Body of pancreas (tissue), 4 donors: ENCODE measurements around the gene ENPP1. TPM values are rescaled to one million over a fixed set of nuclear protein-coding genes. Genes with fewer than 3 reads are reported as not detected.
A peak's percentile ranks its signal among the peaks of the same experiment; 100 is the strongest.
"Not testable (repeated sequence)": the region's sequence is repeated elsewhere in the genome, so short reads cannot be mapped to it uniquely, and the experiment has no call there.

Source experiments
- ATAC-seq: fragments of 150-250 bp; one replicate; pipeline ENCODE4 v1.9.1; 2016
- DNase-seq, 4 donors: peaks; one replicate each; pipeline ENCODE4 v3.0.0-alpha.2; 2019
- H3K27ac ChIP-seq, 4 donors: fragments of 200-600 bp; sonication (generic); 1 replicate in 3 of 4; 2 replicates in 1 of 4; pipeline versions ENCODE4 v1.5.1 to v1.6.1; 2016 to 2019; ENCODE audit warnings: mild to moderate bottlenecking in 1 of 4, mixed read lengths in 1 of 4, moderate library complexity in 1 of 4
- H3K27me3 ChIP-seq, 2 donors: fragments of 200-600 bp; sonication (generic); one replicate each; pipeline ENCODE4 v1.6.0; 2016; ENCODE audit warnings: mild to moderate bottlenecking in 1 of 2
- H3K36me3 ChIP-seq, 2 donors: fragments of 200-600 bp; sonication (generic); replicated peaks in 1 of 2; 2 replicates each; pipeline ENCODE4 v1.5.1; 2016; ENCODE audit warnings: low read depth in 2 of 2; ENCODE audit not compliant: insufficient read depth in 1 of 2
- H3K4me1 ChIP-seq: fragments of 200-600 bp; sonication (generic); one replicate; pipeline ENCODE4 v1.6.0; 2016
- H3K4me3 ChIP-seq, 2 donors: fragments of 200-600 bp; sonication (generic); 1 replicate in 1 of 2; 2 replicates in 1 of 2; pipeline ENCODE4 v1.5.1; 2016 to 2019
- H3K9me3 ChIP-seq, 3 donors: fragments of 200-600 bp; sonication (generic); 1 replicate in 2 of 3; 2 replicates in 1 of 3; pipeline ENCODE4 v1.5.1; 2016
- CTCF ChIP-seq, 7 experiments: fragments of 450-650 bp in 4 of 7; fragments of 200-600 bp in 3 of 7; sonication (generic) in 3 of 7; IDR thresholded peaks; one replicate each; pipeline ENCODE4 v1.5.1; 2016 to 2019; ENCODE audit warnings: antibody characterized with exemption in 7 of 7
- POLR2A ChIP-seq, 3 donors: fragments of 450-650 bp; IDR thresholded peaks; one replicate each; pipeline ENCODE4 v1.6.1; 2016; ENCODE audit warnings: antibody characterized with exemption in 3 of 3, mild to moderate bottlenecking in 2 of 3
- WGBS, 2 donors: methylation state at CpG; one replicate each; pipeline ENCODE4 v1.1.5; 2017; 5-methylcytosine and 5-hydroxymethylcytosine counted together
- intact Hi-C: fragments of 100-400 bp; cut with DNase I; formaldehyde crosslinking; loops from one replicate; pipeline ENCODE4 v1.15.1; 2023
- total RNA-seq, 2 donors: library from RNA; depleted of rRNA; stranded (reverse); fragments of >200 nt; gene quantifications; one replicate each; pipeline ENCODE4 v1.1.0, GENCODE V29; 2016

ENPP1 gene
- total RNA-seq, 2 donors from 2014 or later, result 16.2 to 19.2 TPM

- 85% methylated on average over 1 of the region's 1 CpG for WGBS, 2 donors
- Histone ChIP-seq H3K27ac (no peak overlapping the region), H3K4me3 (no peak overlapping the region), H3K9me3 (no peaks in the 10 kb centered on the region), H3K36me3 (no peaks in the 10 kb centered on the region), H3K27me3 (no peaks in the 10 kb centered on the region), H3K4me1 (peaks cover 16% of the 10 kb centered on the region)
- TF ChIP-seq POLR2A (IDR thresholded peaks at IDR 0.05) (no peak), CTCF (IDR thresholded peaks at IDR 0.05) (no peak)
- DNase-seq (no peak), ATAC-seq (no peak)
- intact Hi-C loops, result no loop called here
These were observed 90.9 kb downstream of the ENPP1 start for GRCh38 chr6:131898718-131899117.

- DNase-seq (no peak), ATAC-seq (no peak)
- intact Hi-C loops, result no loop called here
These were observed 92.4 kb downstream of the ENPP1 start for GRCh38 chr6:131900231-131900630.

GRCh38 chr6:131901326-131901873, 93.6 kb downstream of the ENPP1 start:
- H3K27ac ChIP-seq, ATAC-seq, H3K27me3 ChIP-seq, H3K4me3 ChIP-seq, intact Hi-C loops, H3K36me3 ChIP-seq, H3K4me1 ChIP-seq, DNase-seq, H3K9me3 ChIP-seq: not testable (repeated sequence)
- WGBS, 2 donors, result 90 to 94% methylated on average over 4 to 5 of the region's 5 CpGs

More at GRCh38 chr6:131900231-131900630, 92.4 kb downstream of the ENPP1 start:
- Histone ChIP-seq H3K4me1 (peaks cover 3% of the 10 kb centered on the region), H3K9me3 (no peaks in the 10 kb centered on the region), H3K36me3 (no peaks in the 10 kb centered on the region), H3K4me3 (no peak overlapping the region), H3K27ac (no peak overlapping the region), H3K27me3 (no peaks in the 10 kb centered on the region)
- TF ChIP-seq CTCF (IDR thresholded peaks at IDR 0.05), result no peak
- TF ChIP-seq POLR2A (IDR thresholded peaks at IDR 0.05), result no peak

- intact Hi-C loops, H3K9me3 ChIP-seq, ATAC-seq, H3K4me1 ChIP-seq, H3K27me3 ChIP-seq, H3K27ac ChIP-seq, H3K4me3 ChIP-seq, H3K36me3 ChIP-seq, DNase-seq: not testable (repeated sequence)
- WGBS, 2 donors, result 91% methylated on average over 6 to 12 of the region's 12 CpGs
These were observed 95.9 kb downstream of the ENPP1 start for GRCh38 chr6:131903734-131904133.

GRCh38 chr6:131908787-131909186, 101.0 kb downstream of the ENPP1 start:
- H3K4me1 ChIP-seq, H3K27ac ChIP-seq, H3K4me3 ChIP-seq, H3K9me3 ChIP-seq, ATAC-seq, DNase-seq, H3K27me3 ChIP-seq, intact Hi-C loops, H3K36me3 ChIP-seq: not testable (repeated sequence)
- 51 to 58% methylated on average over 3 of the region's 3 CpGs for WGBS, 2 donors

- Histone ChIP-seq H3K27me3 (no peaks in the 10 kb centered on the region), H3K4me1 (no peaks in the 10 kb centered on the region), H3K4me3 (no peak overlapping the region), H3K9me3 (no peaks in the 10 kb centered on the region), H3K36me3 (no peaks in the 10 kb centered on the region), H3K27ac (no peak overlapping the region)
- ATAC-seq, result peak; percentile 77
- intact Hi-C loops, result loop anchor here (10.0 kb wide), 2 partner anchors 125 to 215 kb away; no protein-coding TSS in a partner anchor
- WGBS, 2 donors, result 57 to 65% methylated on average over 4 of the region's 4 CpGs
- TF ChIP-seq POLR2A (IDR thresholded peaks at IDR 0.05) (no peak), CTCF (IDR thresholded peaks at IDR 0.05) (peak; percentile 34 to 90 (median 82))
- DNase-seq, result peak; percentile 78 to 88 (median 82)
These were observed 101.8 kb downstream of the ENPP1 start for GRCh38 chr6:131909408-131910218.
